H9 (cell line): Measurements from ENCODE around the gene SEMA3E. TPM values are rescaled to one million over a fixed set of nuclear protein-coding genes. Genes with fewer than 3 reads are reported as not detected.

ENCODE experiments used
- DNase-seq: peaks from one replicate; pipeline ENCODE4 v3.0.0-alpha.2; 2017
- H2AFZ ChIP-seq: one replicate; pipeline ENCODE4 v1.6.1; 2013; ENCODE audit warnings: mild to moderate bottlenecking, low read length, control low read depth, moderate library complexity
- H2AK5ac ChIP-seq: 2 replicates; pipeline ENCODE4 v1.6.1; 2013; ENCODE audit warnings: low read length, control low read depth, mixed read lengths; ENCODE audit not compliant: insufficient read length
- H2BK120ac ChIP-seq: one replicate; pipeline ENCODE4 v1.6.1; 2013; ENCODE audit warnings: low read depth, mild to moderate bottlenecking, low read length, control low read depth, inconsistent platforms; ENCODE audit not compliant: poor library complexity, severe bottlenecking
- H2BK12ac ChIP-seq: 2 replicates; pipeline ENCODE4 v1.6.1; 2013; ENCODE audit warnings: low read length, control low read depth, mixed read lengths, low read depth; ENCODE audit not compliant: insufficient read length
- H2BK15ac ChIP-seq: 2 replicates; pipeline ENCODE4 v1.6.1; 2013; ENCODE audit warnings: low read depth, low read length, control low read depth
- H2BK20ac ChIP-seq: one replicate; pipeline ENCODE4 v1.6.1; 2013; ENCODE audit warnings: low read depth, mild to moderate bottlenecking, low read length, control low read depth, inconsistent platforms; ENCODE audit not compliant: poor library complexity, severe bottlenecking
- H2BK5ac ChIP-seq: 2 replicates; pipeline ENCODE4 v1.6.1; 2013; ENCODE audit warnings: low read length, control low read depth, mixed read lengths; ENCODE audit not compliant: insufficient read length
- H3K14ac ChIP-seq: 2 replicates; pipeline ENCODE4 v1.6.1; 2013; ENCODE audit warnings: low read length, control low read depth; ENCODE audit not compliant: insufficient read depth
- H3K18ac ChIP-seq: 2 replicates; pipeline ENCODE4 v1.6.1; 2013; ENCODE audit warnings: low read depth, mild to moderate bottlenecking, mixed read lengths, low read length, control low read depth; ENCODE audit not compliant: insufficient read length
- H3K23ac ChIP-seq: 2 replicates; pipeline ENCODE4 v1.6.1; 2013; ENCODE audit warnings: low read length, control low read depth, mixed read lengths, low read depth; ENCODE audit not compliant: insufficient read length
- H3K23me2 ChIP-seq: 2 replicates; pipeline ENCODE4 v1.6.1; 2013; ENCODE audit warnings: low read depth, mild to moderate bottlenecking, mixed read lengths, low read length, control low read depth; ENCODE audit not compliant: insufficient read length, poor library complexity, severe bottlenecking
- H3K27ac ChIP-seq: 2 replicates; pipeline ENCODE4 v1.5.1; 2013; ENCODE audit warnings: low read length, control low read depth, mixed read lengths, low read depth; ENCODE audit not compliant: insufficient read length
- H3K27me3 ChIP-seq: 2 replicates; pipeline ENCODE4 v1.6.1; 2013; ENCODE audit warnings: low read length, control low read depth, inconsistent platforms; ENCODE audit not compliant: insufficient read depth
- H3K4ac ChIP-seq: 2 replicates; pipeline ENCODE4 v1.6.1; 2013; ENCODE audit warnings: low read depth, mild to moderate bottlenecking, control low read depth, inconsistent platforms, low read length, moderate library complexity
- H3K4me1 ChIP-seq: 2 replicates; pipeline ENCODE4 v1.6.1; 2013; ENCODE audit warnings: low read length, control low read depth, inconsistent platforms; ENCODE audit not compliant: insufficient read depth
- H3K4me2 ChIP-seq: 2 replicates; pipeline ENCODE4 v1.6.1; 2013; ENCODE audit warnings: low read length, control low read depth, mixed read lengths; ENCODE audit not compliant: insufficient read length, insufficient read depth
- H3K56ac ChIP-seq: 2 replicates; pipeline ENCODE4 v1.6.1; 2013; ENCODE audit warnings: low read depth, mild to moderate bottlenecking, mixed read lengths, low read length, control low read depth; ENCODE audit not compliant: insufficient read length
- H3K79me1 ChIP-seq: 2 replicates; pipeline ENCODE4 v1.6.1; 2013; ENCODE audit warnings: low read depth, mild to moderate bottlenecking, moderate library complexity, low read length, control low read depth, inconsistent platforms; ENCODE audit not compliant: insufficient read depth, poor library complexity, severe bottlenecking
- H3K79me2 ChIP-seq: 2 replicates; pipeline ENCODE4 v1.6.1; 2013; ENCODE audit warnings: low read length, control low read depth, inconsistent platforms; ENCODE audit not compliant: insufficient read depth
- H3K9ac ChIP-seq: 2 replicates; pipeline ENCODE4 v1.6.1; 2013; ENCODE audit warnings: low read length, control low read depth, mixed read lengths; ENCODE audit not compliant: insufficient read length; ENCODE audit errors: extremely low read depth
- H3K9me3 ChIP-seq: one replicate; pipeline ENCODE4 v1.6.1; 2013; ENCODE audit warnings: low read depth, low read length, inconsistent platforms; ENCODE audit not compliant: control insufficient read depth
- H3T11ph ChIP-seq: one replicate; pipeline ENCODE4 v1.6.1; 2013; ENCODE audit warnings: mild to moderate bottlenecking, low read length, control low read depth, inconsistent platforms
- H4K20me1 ChIP-seq: one replicate; pipeline ENCODE4 v1.6.1; 2013; ENCODE audit not compliant: control insufficient read depth, insufficient read length, insufficient read depth
- H4K5ac ChIP-seq: 2 replicates; pipeline ENCODE4 v1.6.1; 2013; ENCODE audit warnings: low read depth, mild to moderate bottlenecking, mixed read lengths, low read length, control low read depth; ENCODE audit not compliant: insufficient read length
- H4K8ac ChIP-seq: replicated peaks from 2 replicates; pipeline ENCODE4 v1.6.1; 2013; ENCODE audit warnings: low read length, control low read depth, mixed read lengths, low read depth; ENCODE audit not compliant: insufficient read length
- H4K91ac ChIP-seq: 2 replicates; pipeline ENCODE4 v1.6.1; 2013; ENCODE audit warnings: low read depth, mild to moderate bottlenecking, moderate library complexity, mixed read lengths, low read length, control low read depth; ENCODE audit not compliant: insufficient read length
- H3K27ac Mint-ChIP-seq, 3 experiments: 2 replicates in 2 of 3; 3 replicates in 1 of 3; pipeline ENCODE4 v1.8.0; 2020 to 2021; ENCODE audit warnings: mixed read lengths in 3 of 3, mild to moderate bottlenecking in 1 of 3, moderate library complexity in 1 of 3
- H3K27me3 Mint-ChIP-seq: 2 replicates; pipeline ENCODE4 v1.8.0; 2021; ENCODE audit warnings: low read depth, mild to moderate bottlenecking, moderate library complexity, mixed read lengths
- H3K36me3 Mint-ChIP-seq, 3 experiments: 2 replicates in 2 of 3; 3 replicates in 1 of 3; pipeline ENCODE4 v1.8.0; 2020 to 2021; ENCODE audit warnings: low read depth in 3 of 3, mixed read lengths in 3 of 3; ENCODE audit not compliant: insufficient read depth in 1 of 3
- H3K4me1 Mint-ChIP-seq, 2 experiments: 2 replicates each; pipeline ENCODE4 v1.8.0; 2020; ENCODE audit warnings: mixed read lengths in 2 of 2
- H3K4me3 Mint-ChIP-seq, 2 experiments: 2 replicates in 1 of 2; 3 replicates in 1 of 2; pipeline ENCODE4 v1.8.0; 2020 to 2021; ENCODE audit warnings: mild to moderate bottlenecking in 2 of 2, mixed read lengths in 2 of 2, moderate library complexity in 1 of 2
- H3K9me3 Mint-ChIP-seq, 2 experiments: 2 replicates in 1 of 2; 3 replicates in 1 of 2; pipeline ENCODE4 v1.8.0; 2020; ENCODE audit warnings: mild to moderate bottlenecking in 2 of 2, mixed read lengths in 2 of 2, moderate library complexity in 1 of 2
- CTCF ChIP-seq: fragments of 200-600 bp; sonication (generic); conservative IDR thresholded peaks from 3 replicates; pipeline ENCODE4 v1.8.0; 2021; ENCODE audit warnings: antibody characterized with exemption, mild to moderate bottlenecking
- WGBS: extraction: QIAGEN DNeasy Blood & Tissue Kit; methylation state at CpG from one replicate; pipeline ENCODE4 v1.1.7; 2013; ENCODE audit warnings: missing lambda C conversion rate, low lambda C conversion rate, mixed read lengths; ENCODE audit not compliant: insufficient read length; ENCODE audit errors: extremely low coverage; 5-methylcytosine and 5-hydroxymethylcytosine counted together
- total RNA-seq: library from RNA; stranded (reverse); gene quantifications from 2 replicates; pipeline ENCODE4 v1.2.1, GENCODE V29; 2021

Gene SEMA3E
- total RNA-seq, 1 experiment from 2014 or later: 0.39 TPM

- Histone ChIP-seq H4K91ac (no peak overlapping the region), H3K9ac (no peak overlapping the region), H2BK20ac (no peak overlapping the region), H3K23ac (no peak overlapping the region), H3K14ac (no peak overlapping the region), H3K4me2 (no peak overlapping the region), H3T11ph (no peak overlapping the region), H3K23me2 (no peaks in the 10 kb centered on the region), H3K27me3 (no peaks in the 10 kb centered on the region), H4K5ac (no peak overlapping the region), H3K79me1 (no peaks in the 10 kb centered on the region), H2BK15ac (no peak overlapping the region), H2BK120ac (no peak overlapping the region), H3K4ac (no peak overlapping the region), H3K56ac (no peak overlapping the region), H3K18ac (no peak overlapping the region), H3K9me3 (no peaks in the 10 kb centered on the region), H3K4me1 (no peaks in the 10 kb centered on the region), H3K27ac (no peak overlapping the region), H2AFZ (no peak overlapping the region), H2BK5ac (no peak overlapping the region), H2AK5ac (no peak overlapping the region), H2BK12ac (no peak overlapping the region), H4K8ac (no peak overlapping the region), H4K20me1 (no peaks in the 10 kb centered on the region), H3K79me2 (no peaks in the 10 kb centered on the region)
- no peak overlapping the region for H3K27ac Mint-ChIP-seq
- no peak for TF ChIP-seq CTCF
- no peaks in the 10 kb centered on the region for H3K27me3 Mint-ChIP-seq
- peaks cover 0 to 4% of the 10 kb centered on the region in 2 experiments; a peak in 2 of 5 replicates for H3K9me3 Mint-ChIP-seq
- H3K36me3 Mint-ChIP-seq: no peaks in the 10 kb centered on the region
- WGBS: no CpG with 5 or more reads among the region's 2 CpGs
- DNase-seq: no peak
- no peak overlapping the region for H3K4me3 Mint-ChIP-seq
- H3K4me1 Mint-ChIP-seq: peaks cover 0 to 3% of the 10 kb centered on the region in 2 experiments; a peak in 1 of 4 replicates
Measured at GRCh38 chr7:83339907-83340306, 309.0 kb downstream of the SEMA3E start.
